GM12874 (cell line): Measurements from ENCODE around the gene KDM3B.

ENCODE experiments used
- TF ChIP-seq, protein P1 (sequence below): IDR thresholded peaks from 2 replicates; pipeline ENCODE4 v1.5.1; 2011; ENCODE audit warnings: low read depth, mild to moderate bottlenecking, control low read depth, low read length, moderate library complexity; ENCODE audit not compliant: insufficient read depth

KDM3B gene

GRCh38 chr5:138448070-138448469 is 95.6 kb downstream of the KDM3B start:
- TF ChIP-seq, protein P1, sequence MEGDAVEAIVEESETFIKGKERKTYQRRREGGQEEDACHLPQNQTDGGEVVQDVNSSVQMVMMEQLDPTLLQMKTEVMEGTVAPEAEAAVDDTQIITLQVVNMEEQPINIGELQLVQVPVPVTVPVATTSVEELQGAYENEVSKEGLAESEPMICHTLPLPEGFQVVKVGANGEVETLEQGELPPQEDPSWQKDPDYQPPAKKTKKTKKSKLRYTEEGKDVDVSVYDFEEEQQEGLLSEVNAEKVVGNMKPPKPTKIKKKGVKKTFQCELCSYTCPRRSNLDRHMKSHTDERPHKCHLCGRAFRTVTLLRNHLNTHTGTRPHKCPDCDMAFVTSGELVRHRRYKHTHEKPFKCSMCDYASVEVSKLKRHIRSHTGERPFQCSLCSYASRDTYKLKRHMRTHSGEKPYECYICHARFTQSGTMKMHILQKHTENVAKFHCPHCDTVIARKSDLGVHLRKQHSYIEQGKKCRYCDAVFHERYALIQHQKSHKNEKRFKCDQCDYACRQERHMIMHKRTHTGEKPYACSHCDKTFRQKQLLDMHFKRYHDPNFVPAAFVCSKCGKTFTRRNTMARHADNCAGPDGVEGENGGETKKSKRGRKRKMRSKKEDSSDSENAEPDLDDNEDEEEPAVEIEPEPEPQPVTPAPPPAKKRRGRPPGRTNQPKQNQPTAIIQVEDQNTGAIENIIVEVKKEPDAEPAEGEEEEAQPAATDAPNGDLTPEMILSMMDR: no peak

GRCh38 chr5:138448481-138449398 is 96.3 kb downstream of the KDM3B start:
- TF ChIP-seq, protein P1: no peak

DNA sequence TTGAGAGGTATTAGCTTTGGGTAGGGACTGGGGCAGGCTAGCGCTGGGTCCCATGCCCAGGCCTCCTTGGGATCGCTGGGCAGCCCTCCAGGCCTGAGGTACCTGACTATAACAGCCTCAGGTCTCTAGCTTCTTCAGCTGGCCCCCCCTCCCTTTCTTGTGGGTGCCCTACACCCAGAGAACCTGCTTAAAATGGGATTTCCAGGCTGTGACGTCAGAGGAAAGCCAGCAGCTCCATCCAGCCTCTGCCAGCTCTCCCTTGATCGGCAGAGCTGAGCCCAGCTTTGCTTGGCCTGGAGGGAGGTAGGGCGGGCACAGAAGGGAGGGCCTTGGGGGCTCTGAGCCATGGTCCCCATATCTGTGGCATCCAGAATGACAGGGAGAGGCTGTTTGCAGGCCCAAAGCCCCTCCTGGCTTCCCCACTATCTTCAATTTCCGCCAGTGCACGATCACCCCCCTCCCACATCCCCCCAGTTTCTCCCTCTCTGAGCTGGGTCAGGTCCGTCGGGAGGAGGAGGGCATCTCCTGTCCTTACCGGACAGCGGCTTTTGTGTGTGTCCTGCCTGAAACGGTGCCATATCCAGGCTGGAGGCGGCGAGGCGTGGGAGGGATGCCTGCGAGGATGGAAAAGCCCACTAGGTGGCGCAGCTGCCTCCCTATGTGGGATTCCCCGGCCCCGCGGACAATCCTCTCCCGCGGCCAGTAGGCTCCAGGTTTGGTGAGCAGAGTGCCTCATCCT is 97.2 kb downstream of the KDM3B start:
- TF ChIP-seq, protein P1: peak; percentile 94

GRCh38 chr5:138450971-138451370 is 98.5 kb downstream of the KDM3B start:
- TF ChIP-seq, protein P1: no peak

DNA sequence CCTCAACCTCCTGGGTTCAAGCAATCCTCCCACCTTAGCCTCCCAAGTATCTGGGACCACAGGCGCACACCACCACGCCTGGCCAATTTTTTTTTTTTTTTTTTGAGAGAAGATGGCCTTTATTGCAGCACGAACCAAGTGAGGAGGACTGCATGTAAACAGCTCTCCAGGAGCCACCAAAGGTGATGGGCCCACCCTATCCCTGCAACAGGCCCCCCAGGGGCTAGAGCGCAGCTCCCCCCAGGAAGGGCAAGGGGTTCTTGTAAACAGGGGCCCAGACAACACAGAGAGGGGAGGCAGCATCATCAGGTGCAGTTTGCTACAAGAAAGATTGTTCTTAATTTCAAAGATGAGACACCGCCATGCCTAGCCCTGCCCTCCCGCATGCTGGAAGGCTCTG is 100.2 kb downstream of the KDM3B start:
- TF ChIP-seq, protein P1: no peak

DNA sequence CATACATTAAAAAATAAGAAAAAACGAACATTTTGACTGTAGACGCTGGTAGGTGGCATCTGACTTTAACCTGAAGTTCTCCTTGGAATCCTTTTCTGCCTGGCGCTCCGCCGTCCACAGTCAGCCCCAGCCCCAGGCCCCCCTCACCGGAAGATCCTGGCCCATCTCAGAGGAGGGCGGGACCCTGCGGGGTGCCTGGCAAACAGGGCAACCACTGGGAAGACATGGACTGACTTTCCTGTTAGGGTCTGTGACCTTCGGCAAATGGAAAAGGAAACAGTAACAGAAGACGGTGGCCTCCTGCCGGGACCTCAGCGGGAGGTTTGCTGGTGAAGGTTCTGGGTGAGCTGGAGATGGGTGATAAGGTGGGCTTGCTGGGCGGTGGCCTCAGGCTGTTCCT is 101.1 kb downstream of the KDM3B start:
- TF ChIP-seq, protein P1: no peak

- TF ChIP-seq, protein P1: no peak
Measured at GRCh38 chr5:138454121-138454520, 101.6 kb downstream of the KDM3B start.
